Medulla oblongata (tissue), 1 donor: ENCODE results near the gene FLT1.

Experiments used
- DNase-seq: peaks from one replicate; pipeline ENCODE4 v3.0.0-alpha.2; 2015; ENCODE audit errors: extremely low spot score

Gene FLT1

GRCh38 chr13:28528848-28529247, 33.9 kb upstream of the FLT1 start:
- DNase-seq, result peak; percentile 37

DNA sequence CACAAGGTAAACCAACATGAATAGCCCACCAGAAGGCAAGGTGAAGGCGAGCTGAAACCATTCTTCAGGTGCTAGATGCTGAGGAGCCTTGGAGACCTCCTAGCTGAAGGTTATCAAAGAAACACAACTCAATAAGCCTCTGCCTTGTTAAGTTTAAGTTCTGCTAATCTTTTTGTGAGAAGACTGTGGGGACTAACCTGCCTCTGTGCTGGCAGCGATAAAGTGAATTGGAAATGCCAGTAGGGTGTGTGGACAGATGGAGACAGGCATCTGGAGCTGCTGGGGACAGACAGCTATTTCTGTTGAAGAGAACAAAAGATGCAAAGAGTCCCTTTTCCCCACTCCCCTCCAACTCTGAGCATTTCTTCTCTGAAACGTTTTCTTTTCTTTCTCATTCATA, 33.5 kb upstream of the FLT1 start:
- no peak for DNase-seq

- peak; percentile 58 for DNase-seq
These were observed 32.7 kb upstream of the FLT1 start for GRCh38 chr13:28527629-28528028.

GRCh38 chr13:28526876-28527275, 31.9 kb upstream of the FLT1 start:
- no peak for DNase-seq

DNA sequence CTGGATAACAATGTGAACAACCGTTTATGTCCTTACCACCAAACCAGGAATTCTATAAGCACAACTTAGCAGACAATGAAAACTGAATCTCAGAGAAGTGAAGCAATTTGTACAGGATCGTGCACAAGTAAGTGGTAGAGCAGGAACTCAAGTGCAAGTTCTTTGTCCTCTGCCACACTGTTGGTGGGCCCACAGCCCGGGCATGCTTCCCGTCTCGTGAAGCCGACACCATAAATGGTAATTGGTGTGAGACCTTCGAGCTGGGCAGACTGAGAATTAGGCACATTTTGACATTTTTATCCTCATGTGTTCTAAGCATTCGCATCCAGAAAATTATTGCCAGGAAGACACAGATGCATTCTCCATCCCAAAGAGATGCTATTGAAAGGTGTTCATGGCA, 27.9 kb upstream of the FLT1 start:
- DNase-seq, result no peak

GRCh38 chr13:28513745-28514144, 18.8 kb upstream of the FLT1 start:
- DNase-seq, result no peak

- no peak for DNase-seq
These were observed 15.6 kb upstream of the FLT1 start for GRCh38 chr13:28510542-28510941.

GRCh38 chr13:28510066-28510465, 15.1 kb upstream of the FLT1 start:
- no peak for DNase-seq

GRCh38 chr13:28505543-28506135, 10.7 kb upstream of the FLT1 start:
- no peak for DNase-seq

- no peak for DNase-seq
These were observed 8.4 kb upstream of the FLT1 start for GRCh38 chr13:28503182-28503967.

GRCh38 chr13:28501547-28501946, 6.6 kb upstream of the FLT1 start:
- DNase-seq, result no peak

DNA sequence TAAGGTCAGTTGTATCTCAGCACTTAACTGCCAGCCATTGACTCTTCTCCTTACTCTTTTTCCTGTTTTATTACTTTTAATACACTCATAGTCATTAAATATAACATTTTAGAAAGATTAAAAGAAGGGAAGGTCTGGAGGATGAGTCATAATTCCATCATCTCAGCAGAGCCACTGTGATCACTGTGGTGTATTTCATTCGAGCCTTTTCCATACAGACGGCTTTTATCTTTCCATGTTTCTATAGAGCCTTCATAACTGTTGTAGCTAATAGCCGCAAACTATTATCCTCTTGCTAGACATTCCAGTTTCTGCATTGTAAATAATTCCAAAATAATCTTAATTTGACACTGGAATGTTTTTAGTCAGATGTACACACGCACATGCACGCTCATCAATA, 4.7 kb upstream of the FLT1 start:
- no peak for DNase-seq

DNA sequence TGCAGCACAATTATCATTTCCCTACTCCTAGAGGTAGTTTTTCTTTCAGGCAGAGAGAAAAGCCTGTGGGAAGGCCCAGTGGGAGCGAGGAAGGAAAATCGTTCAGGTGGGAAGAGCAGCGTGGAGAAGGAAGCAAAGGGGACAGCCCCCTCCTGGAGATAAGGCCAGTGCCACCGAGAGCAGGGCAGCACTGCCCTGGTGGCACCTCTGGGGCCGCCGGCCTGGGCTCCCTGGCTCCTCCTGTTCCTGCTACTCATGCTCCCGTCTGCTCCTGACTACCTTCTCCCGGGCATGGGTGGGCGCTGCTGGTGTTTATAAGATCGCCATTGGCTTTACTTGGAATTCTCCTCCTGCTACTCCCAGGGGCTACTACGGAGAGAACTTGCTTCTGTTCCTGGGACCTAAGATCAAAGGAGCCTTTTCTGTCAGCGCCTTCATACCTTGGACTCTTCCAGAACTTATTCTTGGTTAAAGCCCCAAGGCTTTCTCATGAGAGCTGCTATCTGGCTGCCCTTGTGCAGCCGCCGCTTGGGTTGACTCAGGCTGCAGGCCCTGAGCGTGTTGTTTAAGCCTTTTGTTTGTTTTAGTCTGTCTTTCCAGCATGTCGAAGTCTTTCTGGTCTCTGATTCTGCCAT, 3.7 kb upstream of the FLT1 start:
- DNase-seq, result no peak

GRCh38 chr13:28497143-28497876, 2.4 kb upstream of the FLT1 start:
- DNase-seq, result no peak

DNA sequence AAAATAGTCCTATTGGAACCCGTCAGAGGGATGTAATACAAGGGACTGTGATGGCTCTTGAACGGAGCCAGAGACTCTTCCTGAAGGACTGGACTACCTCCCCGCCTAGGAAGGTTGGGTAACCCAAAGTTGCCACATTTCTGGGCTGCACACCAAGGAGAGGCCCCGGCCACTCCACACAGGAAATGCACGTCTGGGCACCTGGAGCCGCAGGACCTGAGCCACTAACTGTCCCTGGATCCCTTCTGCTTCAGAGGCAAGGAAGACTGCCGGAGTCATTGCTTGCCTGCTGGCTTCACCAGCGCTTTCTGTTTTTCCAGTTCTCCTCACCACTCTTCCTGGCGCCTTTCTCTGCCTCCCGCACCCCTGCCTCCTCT, 1.2 kb upstream of the FLT1 start:
- no peak for DNase-seq

DNA sequence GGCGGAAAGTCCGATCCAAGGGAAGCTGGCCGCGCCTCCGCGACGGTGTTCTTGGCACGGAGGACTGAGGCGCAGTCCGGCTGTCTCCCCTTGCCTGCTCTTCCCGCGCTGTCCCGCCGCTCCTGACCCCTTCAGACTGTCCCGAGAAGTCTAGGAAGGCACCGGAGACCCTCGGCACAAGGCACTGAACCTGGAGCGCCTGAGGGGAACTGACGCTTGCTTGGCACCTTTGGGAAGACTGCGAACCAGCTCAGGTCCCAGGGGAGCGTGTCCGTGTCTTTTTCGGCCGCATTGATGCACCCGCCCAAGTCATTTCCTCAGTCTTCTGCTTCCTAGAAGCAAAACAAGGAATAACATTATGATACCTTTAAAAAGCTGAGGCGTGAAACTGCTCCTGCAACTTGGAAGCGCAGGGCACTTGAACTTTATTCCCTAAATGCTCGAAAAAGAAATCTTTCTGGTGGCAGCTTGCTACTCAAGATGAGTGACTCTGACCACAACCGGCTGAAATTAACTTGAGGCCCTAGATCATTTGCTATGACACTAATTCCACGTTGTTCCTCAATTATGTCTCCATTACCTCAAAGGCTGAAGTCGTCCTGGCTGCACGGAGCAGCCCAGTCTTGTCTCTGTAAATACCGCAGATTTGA, 735 bp upstream of the FLT1 start:
- no peak for DNase-seq

- no peak for DNase-seq
These were observed 487 bp downstream of the FLT1 start for GRCh38 chr13:28494504-28494777.

- no peak for DNase-seq
These were observed 1.0 kb downstream of the FLT1 start for GRCh38 chr13:28493740-28494503.

GRCh38 chr13:28492569-28493367, 2.2 kb downstream of the FLT1 start:
- no peak for DNase-seq

- no peak for DNase-seq
These were observed 4.9 kb downstream of the FLT1 start for GRCh38 chr13:28490061-28490460.

- no peak for DNase-seq
These were observed 5.4 kb downstream of the FLT1 start for GRCh38 chr13:28489524-28489931.
